Mononuclear cell (primary cell): ENCODE measurements around the gene SMPD4. TPM values are rescaled to one million over a fixed set of nuclear protein-coding genes. Genes with fewer than 3 reads are reported as not detected.
"Not testable (repeated sequence)": the region's sequence is repeated elsewhere in the genome, so short reads cannot be mapped to it uniquely, and the experiment has no call there.

Experiments
- H3K27me3 ChIP-seq: 2 replicates; pipeline ENCODE4 v1.6.0; 2011; ENCODE audit warnings: low read length, control low read depth; ENCODE audit not compliant: insufficient read depth
- H3K4me1 ChIP-seq: 2 replicates; pipeline ENCODE4 v1.5.1; 2011; ENCODE audit warnings: mild to moderate bottlenecking, low read length, control low read depth; ENCODE audit not compliant: insufficient read depth
- H3K4me3 ChIP-seq: 2 replicates; pipeline ENCODE4 v1.5.1; 2011; ENCODE audit warnings: mild to moderate bottlenecking, low read length, moderate library complexity
- H3K9me3 ChIP-seq: 2 replicates; pipeline ENCODE4 v1.5.1; 2011; ENCODE audit warnings: low read depth, mild to moderate bottlenecking, control low read depth, low read length
- total RNA-seq: library from RNA; depleted of rRNA; stranded (reverse); fragments of >200 nt; gene quantifications from one replicate; pipeline ENCODE4 v1.2.3, GENCODE V29; 2012

Gene SMPD4
- total RNA-seq, 1 donor: 34.6 TPM

GRCh38 chr2:130192451-130192850 lies 11.0 kb upstream of the SMPD4 start:
- H3K9me3 ChIP-seq, H3K4me1 ChIP-seq, H3K4me3 ChIP-seq, H3K27me3 ChIP-seq: not testable (repeated sequence)

DNA sequence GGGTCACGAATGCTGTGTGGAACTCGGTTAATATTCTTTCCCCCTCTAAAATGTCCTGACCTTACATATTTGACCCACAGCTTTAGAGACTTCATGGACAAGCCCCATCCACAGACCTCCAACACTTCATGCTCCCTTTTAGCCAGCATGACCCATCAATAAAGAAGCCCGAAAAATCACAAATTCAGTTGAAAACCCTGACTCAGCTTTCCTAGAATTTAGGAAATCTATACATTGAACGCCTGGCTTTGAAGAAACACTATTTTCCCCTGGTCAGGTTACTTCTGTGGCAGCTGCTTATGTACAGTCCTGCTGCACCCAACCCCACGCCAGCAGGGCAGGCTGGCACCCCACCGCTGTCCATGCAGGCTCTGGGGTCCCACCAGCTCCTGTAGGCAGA lies 9.9 kb upstream of the SMPD4 start:
- H3K27me3 ChIP-seq, H3K9me3 ChIP-seq, H3K4me1 ChIP-seq, H3K4me3 ChIP-seq: not testable (repeated sequence)

GRCh38 chr2:130190237-130190636 lies 8.8 kb upstream of the SMPD4 start:
- H3K4me1 ChIP-seq: no peaks in the 10 kb centered on the region
- no peak overlapping the region for H3K4me3 ChIP-seq
- H3K27me3 ChIP-seq: no peaks in the 10 kb centered on the region
- no peaks in the 10 kb centered on the region for H3K9me3 ChIP-seq

- not testable (repeated sequence) for H3K27me3 ChIP-seq, H3K4me1 ChIP-seq, H3K4me3 ChIP-seq, H3K9me3 ChIP-seq
Observed at GRCh38 chr2:130188958-130189357, 7.6 kb upstream of the SMPD4 start.

DNA sequence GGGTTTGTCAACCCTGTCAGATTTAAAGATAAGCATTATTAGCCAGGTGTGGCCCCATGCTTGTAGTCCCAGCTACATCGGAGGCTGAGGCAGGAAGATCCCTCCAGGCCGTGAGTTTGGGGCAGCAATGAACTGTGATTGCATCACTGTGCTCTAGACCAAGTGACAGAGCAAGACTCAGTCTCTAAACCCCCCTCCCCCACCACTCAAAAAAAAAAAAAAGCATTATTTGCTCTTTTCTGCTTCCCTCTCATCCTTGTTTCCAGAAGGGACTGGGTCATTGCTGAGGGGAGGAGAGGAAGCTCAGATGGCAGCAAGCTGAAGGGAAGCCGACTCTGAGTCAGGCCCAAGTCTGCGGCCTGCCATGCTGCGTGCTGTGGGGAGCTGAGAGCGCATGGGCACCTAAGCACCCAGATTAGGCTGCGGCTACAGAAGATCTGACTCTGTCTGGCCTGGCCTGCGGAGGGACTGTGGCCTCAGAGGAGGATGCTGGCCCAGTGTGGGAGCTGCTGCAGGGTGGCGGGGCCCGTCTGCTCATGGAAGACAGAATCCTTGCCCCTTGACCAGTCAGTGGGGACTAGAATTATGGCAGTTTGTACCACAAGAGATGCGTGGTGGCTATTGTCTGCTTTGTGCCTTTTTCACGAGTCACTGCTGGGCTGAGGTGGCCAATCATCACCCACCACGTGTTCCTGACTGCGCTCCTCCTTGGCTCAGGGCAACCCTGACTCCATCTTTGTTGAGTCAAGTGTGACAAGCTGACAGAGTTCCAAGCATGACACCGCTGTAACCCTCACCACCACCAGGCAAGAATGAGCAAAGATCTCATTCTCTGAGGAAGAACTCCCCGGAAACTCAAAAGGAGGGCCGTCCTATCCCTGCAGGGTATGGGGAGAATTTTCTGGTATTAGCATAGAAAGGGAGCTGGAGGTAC lies 6.7 kb upstream of the SMPD4 start:
- H3K9me3 ChIP-seq, H3K4me3 ChIP-seq, H3K27me3 ChIP-seq, H3K4me1 ChIP-seq: not testable (repeated sequence)

DNA sequence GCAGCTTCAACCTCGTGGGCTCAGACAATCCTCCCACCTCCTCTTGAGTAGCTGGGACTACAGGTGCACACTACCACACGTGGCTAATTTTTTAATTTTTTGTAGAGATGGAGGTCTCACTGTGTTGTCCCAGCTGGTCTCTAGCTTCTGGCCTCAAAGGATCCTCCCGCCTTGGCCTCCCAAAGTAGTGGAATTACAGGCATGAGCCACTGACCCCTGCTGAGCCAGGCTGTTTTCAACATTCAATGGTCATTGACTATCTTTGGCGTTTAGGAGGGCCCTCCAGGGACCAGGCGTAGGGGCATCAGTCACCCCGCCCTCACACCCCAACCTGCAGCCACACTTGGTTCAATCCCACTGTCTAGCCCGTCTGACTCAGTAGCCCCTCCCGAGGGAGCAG lies 5.9 kb upstream of the SMPD4 start:
- Histone ChIP-seq H3K27me3 (no peaks in the 10 kb centered on the region), H3K9me3 (no peaks in the 10 kb centered on the region), H3K4me3 (no peak overlapping the region), H3K4me1 (peaks cover 13% of the 10 kb centered on the region)

DNA sequence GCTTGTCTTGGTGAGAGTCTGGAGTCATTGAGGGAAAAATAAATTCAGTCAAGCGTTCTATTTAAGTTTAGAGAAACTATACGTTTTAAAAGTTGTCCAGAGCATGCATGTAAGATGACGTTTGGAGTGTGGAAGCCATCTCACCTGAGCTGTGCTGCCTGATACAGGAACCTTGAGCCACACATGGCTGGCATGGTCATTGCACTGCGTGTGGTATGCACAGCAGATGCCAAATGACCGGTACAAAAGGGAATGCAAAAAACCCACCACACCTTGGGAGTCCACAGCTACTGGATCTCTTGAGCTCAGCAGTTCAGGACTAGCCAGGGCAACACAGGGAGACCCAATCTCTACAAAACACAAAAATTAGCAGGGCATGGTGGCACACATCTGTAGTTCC lies 5.0 kb upstream of the SMPD4 start:
- Histone ChIP-seq H3K4me1 (peaks cover 13% of the 10 kb centered on the region), H3K27me3 (no peaks in the 10 kb centered on the region), H3K4me3 (no peak overlapping the region), H3K9me3 (no peaks in the 10 kb centered on the region)

- Histone ChIP-seq H3K9me3 (no peaks in the 10 kb centered on the region), H3K27me3 (no peaks in the 10 kb centered on the region), H3K4me3 (no peak overlapping the region), H3K4me1 (peaks cover 15% of the 10 kb centered on the region)
Observed at GRCh38 chr2:130185896-130186295, 4.5 kb upstream of the SMPD4 start.

GRCh38 chr2:130185436-130185835 lies 4.0 kb upstream of the SMPD4 start:
- H3K9me3 ChIP-seq: no peaks in the 10 kb centered on the region
- no peak overlapping the region for H3K4me3 ChIP-seq
- H3K27me3 ChIP-seq: no peaks in the 10 kb centered on the region
- H3K4me1 ChIP-seq: peaks cover 19% of the 10 kb centered on the region

GRCh38 chr2:130183512-130184373 lies 2.3 kb upstream of the SMPD4 start:
- no peaks in the 10 kb centered on the region for H3K27me3 ChIP-seq
- H3K9me3 ChIP-seq: no peaks in the 10 kb centered on the region
- H3K4me3 ChIP-seq: no peak overlapping the region
- peaks cover 24% of the 10 kb centered on the region for H3K4me1 ChIP-seq

- not testable (repeated sequence) for H3K27me3 ChIP-seq, H3K9me3 ChIP-seq
- Histone ChIP-seq H3K4me1 (peaks cover 24% of the 10 kb centered on the region), H3K4me3 (peak overlapping the region; percentile 90)
Observed at GRCh38 chr2:130182826-130183511, 1.6 kb upstream of the SMPD4 start.

DNA sequence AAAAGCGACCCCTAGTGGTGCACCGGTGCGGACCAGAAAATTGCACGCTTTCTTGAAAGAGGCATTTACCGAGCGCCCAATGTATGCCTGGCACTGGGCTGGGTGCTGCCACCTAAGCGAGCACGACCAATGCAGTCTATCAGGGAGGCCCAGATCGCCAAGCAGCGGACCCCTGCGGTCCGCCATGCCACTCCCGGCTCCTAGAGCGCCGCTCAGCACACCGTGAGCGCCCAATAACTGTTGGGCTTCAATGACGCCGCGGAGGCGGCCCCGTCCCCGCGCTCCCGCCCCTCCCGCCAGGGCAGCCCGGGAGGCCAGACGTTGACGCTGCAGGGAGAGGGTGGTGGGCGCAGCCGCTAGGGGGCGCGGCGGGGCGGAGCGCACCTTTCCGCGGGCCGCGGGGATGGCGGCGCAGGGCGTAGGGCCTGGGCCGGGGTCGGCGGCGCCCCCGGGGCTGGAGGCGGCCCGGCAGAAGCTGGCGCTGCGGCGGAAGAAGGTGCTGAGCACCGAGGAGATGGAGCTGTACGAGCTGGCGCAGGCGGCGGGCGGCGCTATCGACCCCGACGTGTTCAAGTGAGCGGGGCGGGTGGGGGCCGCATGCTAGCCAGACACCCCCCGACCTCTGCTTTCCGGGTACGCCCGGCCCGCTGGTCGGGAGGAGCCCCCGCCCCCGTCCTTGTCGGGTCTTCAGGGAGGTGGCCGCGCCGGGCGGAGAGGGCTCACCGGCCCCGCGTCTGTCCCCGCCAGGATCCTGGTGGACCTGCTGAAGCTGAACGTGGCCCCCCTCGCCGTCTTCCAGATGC lies 679 bp upstream of the SMPD4 start, which contains the start of gene MZT2B:
MZT2B (plus strand) TSS at position 383 of the 803 bp plus-strand sequence; CDS start at position 404, 21 bp downstream.
- not testable (repeated sequence) for H3K27me3 ChIP-seq
- Histone ChIP-seq H3K4me1 (peaks cover 24% of the 10 kb centered on the region), H3K4me3 (peak within 1 kb of the TSS; percentile 90)

DNA sequence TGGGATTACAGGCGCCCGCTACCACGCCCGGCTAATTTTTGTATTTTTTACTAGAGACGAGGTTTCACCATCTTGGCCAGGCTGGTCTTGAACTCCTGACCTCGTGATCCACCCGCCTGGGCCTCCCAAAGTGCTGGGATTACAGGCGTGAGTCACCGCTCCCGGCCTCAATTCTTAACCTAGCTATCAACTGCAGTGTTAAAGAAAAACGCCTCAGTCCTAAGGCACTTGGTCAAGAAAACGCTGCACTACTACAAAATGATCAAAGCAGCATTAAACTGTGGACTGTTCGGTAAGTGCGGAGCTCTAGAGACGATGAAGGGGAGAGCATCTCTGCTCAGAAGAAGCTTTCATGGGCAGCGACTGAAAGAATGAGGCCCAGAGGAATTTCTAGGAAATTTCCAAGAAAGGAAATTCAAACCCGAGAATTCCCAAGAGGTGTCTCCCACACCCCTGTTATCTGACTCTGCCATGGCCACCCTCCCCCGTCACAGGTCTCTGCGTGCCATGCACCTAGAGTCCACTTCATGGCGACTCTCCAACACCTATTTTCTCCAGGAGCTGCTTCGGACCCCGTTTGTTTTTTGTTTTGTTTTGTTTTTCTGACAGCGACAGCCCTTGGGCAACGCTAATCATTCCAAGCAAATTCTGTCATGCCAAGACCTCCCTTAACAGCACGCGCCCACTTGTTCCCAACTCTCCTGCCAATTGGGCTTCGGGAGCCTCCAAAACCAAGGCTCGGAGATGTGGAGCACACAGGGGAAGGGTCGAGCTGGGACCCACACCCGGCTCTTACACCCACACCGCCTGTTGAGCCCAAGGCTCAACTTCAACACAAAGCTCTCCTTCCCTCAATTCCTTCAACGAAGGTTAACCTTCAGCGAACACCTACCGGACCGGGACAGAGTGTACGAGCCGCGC lies 738 bp downstream of the SMPD4 start:
- Histone ChIP-seq H3K4me1 (peaks cover 24% of the 10 kb centered on the region), H3K4me3 (peak overlapping the region; percentile 90)
- H3K27me3 ChIP-seq, H3K9me3 ChIP-seq: not testable (repeated sequence)

More for the DNA sequence above, 679 bp upstream of the SMPD4 start, which contains the start of gene MZT2B:
- H3K9me3 ChIP-seq: not testable (repeated sequence)
